ENCODE measurements around the gene CCDC187. TPM values are rescaled to one million over a fixed set of nuclear protein-coding genes. Genes with fewer than 3 reads are reported as not detected.

CCDC187 gene
- total RNA-seq, 1 donor from 2014 or later: not detected

DNA sequence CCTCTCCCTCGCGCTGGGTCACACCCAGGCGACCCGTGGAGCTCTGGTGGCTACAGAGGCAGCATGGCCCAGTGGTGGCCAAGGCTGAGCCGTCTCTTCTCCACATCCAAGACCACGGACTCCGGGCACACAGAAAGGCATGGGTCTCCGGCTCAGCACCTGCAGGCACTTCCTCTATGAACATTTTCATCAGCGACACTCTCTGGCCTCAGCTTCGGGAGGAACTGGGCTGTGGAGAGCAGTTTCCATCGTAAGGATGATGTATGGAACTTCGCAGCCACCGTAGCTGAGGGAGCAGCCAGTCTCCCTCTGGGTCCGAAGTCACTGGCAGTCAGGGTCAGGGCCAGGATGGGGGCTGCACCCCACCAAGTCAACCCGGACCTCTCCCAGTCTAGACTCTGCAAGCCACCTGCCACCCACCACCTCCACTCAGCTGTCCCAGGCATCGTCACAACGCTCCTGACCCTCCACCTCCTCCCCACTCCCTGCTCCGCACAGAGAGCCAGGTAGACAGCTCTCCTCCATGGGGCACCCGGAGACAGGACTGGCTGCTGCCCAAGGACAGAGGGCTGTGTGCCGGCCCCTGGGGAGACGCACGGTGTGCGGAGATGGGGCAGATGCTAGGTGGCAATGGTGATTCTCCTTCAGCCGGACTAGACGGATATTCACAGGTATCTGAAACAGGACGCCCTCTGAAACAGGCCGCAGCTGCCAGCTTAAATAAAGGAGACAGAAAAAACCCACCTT, 68.0 kb downstream of the CCDC187 start:
- H3K4me1 Mint-ChIP-seq (ENCODE audit: low read depth): no peaks in the 10 kb centered on the region
- H3K4me3 Mint-ChIP-seq (ENCODE audit: unreplicated experiment): no peak overlapping the region
- no peak for DNase-seq (ENCODE audit: low spot score)
- H3K9me3 Mint-ChIP-seq (ENCODE audit: low read depth): no peaks in the 10 kb centered on the region
- H3K27me3 Mint-ChIP-seq (ENCODE audit: low read depth): no peaks in the 10 kb centered on the region
- H3K36me3 Mint-ChIP-seq (ENCODE audit: low read depth): no peaks in the 10 kb centered on the region
- TF ChIP-seq, protein P1, sequence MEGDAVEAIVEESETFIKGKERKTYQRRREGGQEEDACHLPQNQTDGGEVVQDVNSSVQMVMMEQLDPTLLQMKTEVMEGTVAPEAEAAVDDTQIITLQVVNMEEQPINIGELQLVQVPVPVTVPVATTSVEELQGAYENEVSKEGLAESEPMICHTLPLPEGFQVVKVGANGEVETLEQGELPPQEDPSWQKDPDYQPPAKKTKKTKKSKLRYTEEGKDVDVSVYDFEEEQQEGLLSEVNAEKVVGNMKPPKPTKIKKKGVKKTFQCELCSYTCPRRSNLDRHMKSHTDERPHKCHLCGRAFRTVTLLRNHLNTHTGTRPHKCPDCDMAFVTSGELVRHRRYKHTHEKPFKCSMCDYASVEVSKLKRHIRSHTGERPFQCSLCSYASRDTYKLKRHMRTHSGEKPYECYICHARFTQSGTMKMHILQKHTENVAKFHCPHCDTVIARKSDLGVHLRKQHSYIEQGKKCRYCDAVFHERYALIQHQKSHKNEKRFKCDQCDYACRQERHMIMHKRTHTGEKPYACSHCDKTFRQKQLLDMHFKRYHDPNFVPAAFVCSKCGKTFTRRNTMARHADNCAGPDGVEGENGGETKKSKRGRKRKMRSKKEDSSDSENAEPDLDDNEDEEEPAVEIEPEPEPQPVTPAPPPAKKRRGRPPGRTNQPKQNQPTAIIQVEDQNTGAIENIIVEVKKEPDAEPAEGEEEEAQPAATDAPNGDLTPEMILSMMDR (IDR thresholded peaks at IDR 0.05): no peak
- no peak overlapping the region for H3K27ac Mint-ChIP-seq (ENCODE audit: unreplicated experiment)

DNA sequence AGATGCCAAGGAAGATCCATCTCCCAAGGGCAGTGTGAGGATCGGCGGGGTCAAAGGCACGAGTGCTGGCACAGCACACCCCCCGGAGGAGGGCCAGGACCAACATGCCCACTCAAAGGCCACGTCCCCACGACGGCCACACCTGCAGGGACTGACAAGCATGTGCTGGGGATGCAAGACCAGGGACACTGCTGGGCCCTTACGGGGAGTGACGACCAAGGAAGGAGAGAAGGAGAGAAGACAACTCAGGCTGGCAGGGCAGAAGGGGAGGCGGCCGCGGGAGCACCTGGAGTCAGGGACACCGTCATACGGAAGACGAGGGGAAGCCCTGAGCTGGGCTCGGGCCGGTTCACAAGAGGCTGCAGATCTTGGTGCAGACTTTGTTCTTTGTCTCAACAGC, 68.7 kb downstream of the CCDC187 start:
- H3K36me3 Mint-ChIP-seq (ENCODE audit: low read depth): no peaks in the 10 kb centered on the region
- no peak overlapping the region for H3K27ac Mint-ChIP-seq (ENCODE audit: unreplicated experiment)
- DNase-seq (ENCODE audit: low spot score): no peak
- H3K27me3 Mint-ChIP-seq (ENCODE audit: low read depth): no peaks in the 10 kb centered on the region
- TF ChIP-seq, protein P1 (IDR thresholded peaks at IDR 0.05): no peak
- no peak overlapping the region for H3K4me3 Mint-ChIP-seq (ENCODE audit: unreplicated experiment)
- no peaks in the 10 kb centered on the region for H3K4me1 Mint-ChIP-seq (ENCODE audit: low read depth)
- H3K9me3 Mint-ChIP-seq (ENCODE audit: low read depth): no peaks in the 10 kb centered on the region

DNA sequence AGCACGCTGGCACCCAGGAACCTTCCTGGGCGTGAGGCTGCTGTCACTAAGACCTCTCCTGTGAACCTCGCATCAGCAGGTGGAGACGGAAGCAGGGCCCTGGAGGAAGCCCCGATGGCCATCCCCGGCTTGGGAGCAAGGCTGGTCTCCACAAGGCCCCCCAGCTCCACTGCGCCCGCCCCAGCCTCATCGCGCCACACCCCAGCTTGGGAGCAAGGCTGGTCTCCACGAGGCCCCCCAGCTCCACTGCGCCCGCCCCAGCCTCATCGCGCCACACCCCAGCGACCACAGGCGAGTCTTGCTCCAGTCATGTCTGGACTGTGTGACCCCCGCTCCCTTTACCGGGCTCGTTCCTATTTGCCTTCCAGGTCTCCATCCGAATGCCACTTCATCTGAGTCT, 69.3 kb downstream of the CCDC187 start:
- TF ChIP-seq, protein P1 (IDR thresholded peaks at IDR 0.05): no peak
- Mint-ChIP-seq H3K4me1 (ENCODE audit: low read depth) (no peaks in the 10 kb centered on the region), H3K27me3 (ENCODE audit: low read depth) (no peaks in the 10 kb centered on the region), H3K9me3 (ENCODE audit: low read depth) (no peaks in the 10 kb centered on the region), H3K4me3 (ENCODE audit: unreplicated experiment) (no peak overlapping the region), H3K27ac (ENCODE audit: unreplicated experiment) (no peak overlapping the region), H3K36me3 (ENCODE audit: low read depth) (no peaks in the 10 kb centered on the region)
- no peak for DNase-seq (ENCODE audit: low spot score)

DNA sequence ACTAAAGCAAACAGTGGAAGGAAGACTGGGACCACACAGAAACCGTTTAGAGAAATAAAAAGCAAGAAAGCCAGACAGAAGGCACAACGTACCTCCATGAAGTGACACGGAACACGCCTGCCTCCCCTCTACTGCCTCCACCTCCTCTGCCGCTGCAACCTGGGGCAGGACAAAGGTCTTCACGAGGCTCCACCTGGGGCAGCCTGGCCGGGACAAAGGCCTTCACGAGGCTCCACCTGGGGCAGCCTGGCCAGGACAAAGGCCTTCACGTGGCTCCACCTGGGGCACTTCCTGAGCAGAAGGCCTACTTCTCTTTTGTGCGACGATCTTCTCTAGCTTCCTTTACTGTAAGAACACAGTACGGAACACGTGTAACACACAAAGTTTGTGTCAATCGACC, 70.0 kb downstream of the CCDC187 start:
- no peak overlapping the region for H3K27ac Mint-ChIP-seq (ENCODE audit: unreplicated experiment)

DNA sequence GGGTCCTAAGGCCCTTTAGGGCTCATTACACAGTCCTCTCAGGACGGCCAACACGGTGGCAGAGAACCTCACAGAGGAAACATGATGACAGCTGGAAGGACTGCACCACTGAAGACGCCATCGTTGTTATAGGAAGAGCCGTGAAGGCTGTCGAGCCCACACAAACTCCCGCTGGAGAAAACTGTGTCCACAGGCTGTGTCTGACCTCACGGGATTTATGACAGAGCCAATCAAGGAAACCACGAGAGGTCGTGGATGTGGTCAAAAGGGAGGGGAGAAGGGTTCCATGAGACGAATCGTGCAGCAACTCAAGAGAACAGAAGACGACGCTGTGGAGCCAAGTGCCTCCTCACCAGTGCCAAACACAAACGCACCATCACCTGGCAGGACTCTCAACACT, 70.5 kb downstream of the CCDC187 start:
- Mint-ChIP-seq H3K9me3 (ENCODE audit: low read depth) (no peaks in the 10 kb centered on the region), H3K36me3 (ENCODE audit: low read depth) (no peaks in the 10 kb centered on the region), H3K4me1 (ENCODE audit: low read depth) (peaks cover 4% of the 10 kb centered on the region), H3K27me3 (ENCODE audit: low read depth) (no peaks in the 10 kb centered on the region), H3K27ac (ENCODE audit: unreplicated experiment) (no peak overlapping the region), H3K4me3 (ENCODE audit: unreplicated experiment) (no peak overlapping the region)
- no peak for DNase-seq (ENCODE audit: low spot score)
- TF ChIP-seq, protein P1 (IDR thresholded peaks at IDR 0.05): no peak

More for the DNA sequence above, 70.0 kb downstream of the CCDC187 start:
- TF ChIP-seq, protein P1 (IDR thresholded peaks at IDR 0.05): no peak
- no peaks in the 10 kb centered on the region for H3K27me3 Mint-ChIP-seq (ENCODE audit: low read depth)
- H3K36me3 Mint-ChIP-seq (ENCODE audit: low read depth): no peaks in the 10 kb centered on the region
- DNase-seq (ENCODE audit: low spot score): no peak
- H3K4me1 Mint-ChIP-seq (ENCODE audit: low read depth): no peaks in the 10 kb centered on the region
- H3K9me3 Mint-ChIP-seq (ENCODE audit: low read depth): no peaks in the 10 kb centered on the region
- no peak overlapping the region for H3K4me3 Mint-ChIP-seq (ENCODE audit: unreplicated experiment)
